ENCODE measurements around the gene RGR. TPM values are rescaled to one million over a fixed set of nuclear protein-coding genes. Genes with fewer than 3 reads are reported as not detected.

RGR gene
- total RNA-seq, 2 donors from 2014 or later, result not detected

GRCh38 chr10:84247496-84247895, 2.6 kb downstream of the RGR start:
- no peaks in the 10 kb centered on the region for H3K36me3 Mint-ChIP-seq (ENCODE audit: low read depth)
- 88% methylated on average over 6 of the region's 6 CpGs; no CpG with 5 or more reads in 1 of the 2 experiments for WGBS, 2 experiments (ENCODE audit: insufficient coverage in 1 of 2, insufficient read length in 1 of 2)
- no peak for DNase-seq
- Histone ChIP-seq H3K36me3 (ENCODE audit: control insufficient read depth, insufficient read depth, low read length) (no peaks in the 10 kb centered on the region), H3K4me3 (ENCODE audit: low read length) (no peak overlapping the region), H3K27ac (ENCODE audit: low read depth, low read length) (no peak overlapping the region), H3K4me1 (ENCODE audit: control insufficient read depth, insufficient read depth, low read length) (no peaks in the 10 kb centered on the region), H3K9me3 (ENCODE audit: control insufficient read depth, low read length) (no peaks in the 10 kb centered on the region), H3K9ac (ENCODE audit: extremely low read depth, low read length, poor library complexity, severe bottlenecking) (no peak overlapping the region), H3K27me3 (ENCODE audit: control insufficient read depth, insufficient read depth, low read length, poor library complexity, severe bottlenecking) (no peaks in the 10 kb centered on the region)
- no peak for TF ChIP-seq CTCF (conservative IDR thresholded peaks at IDR 0.05)
- no peak overlapping the region for H3K27ac Mint-ChIP-seq
- H3K9me3 Mint-ChIP-seq, result no peaks in the 10 kb centered on the region
- no peak overlapping the region for H3K4me3 Mint-ChIP-seq
- peaks cover 4% of the 10 kb centered on the region for H3K4me1 Mint-ChIP-seq
- peaks cover 14% of the 10 kb centered on the region for H3K27me3 Mint-ChIP-seq (ENCODE audit: insufficient read depth)

GRCh38 chr10:84248794-84249193, 3.9 kb downstream of the RGR start:
- H3K36me3 Mint-ChIP-seq (ENCODE audit: low read depth), result no peaks in the 10 kb centered on the region
- DNase-seq, result no peak
- no peak overlapping the region for H3K27ac Mint-ChIP-seq
- H3K9me3 ChIP-seq (ENCODE audit: control insufficient read depth, low read length), result no peaks in the 10 kb centered on the region
- no peak for TF ChIP-seq CTCF (conservative IDR thresholded peaks at IDR 0.05)
- H3K4me3 Mint-ChIP-seq, result no peak overlapping the region
- H3K4me3 ChIP-seq (ENCODE audit: low read length), result no peak overlapping the region
- no peaks in the 10 kb centered on the region for H3K4me1 ChIP-seq (ENCODE audit: control insufficient read depth, insufficient read depth, low read length)
- H3K9ac ChIP-seq (ENCODE audit: extremely low read depth, low read length, poor library complexity, severe bottlenecking), result no peak overlapping the region
- 91 to 95% methylated on average over 9 to 12 of the region's 12 CpGs for WGBS, 2 experiments (ENCODE audit: insufficient coverage in 1 of 2, insufficient read length in 1 of 2)
- no peak overlapping the region for H3K27ac ChIP-seq (ENCODE audit: low read depth, low read length)
- no peaks in the 10 kb centered on the region for H3K9me3 Mint-ChIP-seq
- H3K27me3 ChIP-seq (ENCODE audit: control insufficient read depth, insufficient read depth, low read length, poor library complexity, severe bottlenecking), result no peaks in the 10 kb centered on the region
- peaks cover 4% of the 10 kb centered on the region for H3K4me1 Mint-ChIP-seq
- H3K36me3 ChIP-seq (ENCODE audit: control insufficient read depth, insufficient read depth, low read length), result no peaks in the 10 kb centered on the region
- H3K27me3 Mint-ChIP-seq (ENCODE audit: insufficient read depth), result peaks cover 23% of the 10 kb centered on the region

- Histone ChIP-seq H3K9me3 (ENCODE audit: control insufficient read depth, low read length) (no peaks in the 10 kb centered on the region), H3K27ac (ENCODE audit: low read depth, low read length) (no peak overlapping the region), H3K4me3 (ENCODE audit: low read length) (no peak overlapping the region), H3K27me3 (ENCODE audit: control insufficient read depth, insufficient read depth, low read length, poor library complexity, severe bottlenecking) (no peaks in the 10 kb centered on the region), H3K4me1 (ENCODE audit: control insufficient read depth, insufficient read depth, low read length) (no peaks in the 10 kb centered on the region), H3K9ac (ENCODE audit: extremely low read depth, low read length, poor library complexity, severe bottlenecking) (no peak overlapping the region), H3K36me3 (ENCODE audit: control insufficient read depth, insufficient read depth, low read length) (no peaks in the 10 kb centered on the region)
- no peaks in the 10 kb centered on the region for H3K36me3 Mint-ChIP-seq (ENCODE audit: low read depth)
- no peak for TF ChIP-seq CTCF (conservative IDR thresholded peaks at IDR 0.05)
- no peak for DNase-seq
- H3K4me3 Mint-ChIP-seq, result no peak overlapping the region
- H3K9me3 Mint-ChIP-seq, result no peaks in the 10 kb centered on the region
- 89 to 91% methylated on average over 9 to 10 of the region's 10 CpGs for WGBS, 2 experiments (ENCODE audit: insufficient coverage in 1 of 2, insufficient read length in 1 of 2)
- H3K4me1 Mint-ChIP-seq, result no peaks in the 10 kb centered on the region
- no peak overlapping the region for H3K27ac Mint-ChIP-seq
- H3K27me3 Mint-ChIP-seq (ENCODE audit: insufficient read depth), result peaks cover 35% of the 10 kb centered on the region
Measured at GRCh38 chr10:84254552-84255478, 10.0 kb downstream of the RGR start.
